Activated naive CD4-positive, alpha-beta T cell treated with anti-CD3 and anti-CD28 coated beads for 36 hours (primary cell): ENCODE data around the gene INF2. TPM values are rescaled to one million over a fixed set of nuclear protein-coding genes. Genes with fewer than 3 reads are reported as not detected.

Experiments used
- CTCF ChIA-PET: fragments of 350-600 bp; sonication (Branson Sonifier 250); formaldehyde crosslinking; loops from one replicate; lab custom pipeline; 2021; ENCODE audit warnings: antibody characterized with exemption; lab: Charles Lee
- DNase-seq: peaks from one replicate; pipeline ENCODE4 v3.0.0-alpha.2; 2020
- H3K27ac Mint-ChIP-seq: one replicate; pipeline ENCODE4 v1.8.0; 2021; ENCODE audit warnings: mild to moderate bottlenecking, mixed read lengths
- H3K27me3 Mint-ChIP-seq: one replicate; pipeline ENCODE4 v1.8.0; 2021; ENCODE audit warnings: low read depth, mixed read lengths
- H3K36me3 Mint-ChIP-seq: one replicate; pipeline ENCODE4 v1.8.0; 2021; ENCODE audit warnings: low read depth, mixed read lengths
- H3K4me1 Mint-ChIP-seq: one replicate; pipeline ENCODE4 v1.8.0; 2021; ENCODE audit warnings: low read depth, mixed read lengths
- H3K4me3 Mint-ChIP-seq: one replicate; pipeline ENCODE4 v1.8.0; 2021; ENCODE audit warnings: mild to moderate bottlenecking, moderate library complexity, mixed read lengths
- H3K9me3 Mint-ChIP-seq: one replicate; pipeline ENCODE4 v1.8.0; 2021; ENCODE audit warnings: mixed read lengths
- intact Hi-C: fragments of 100-400 bp; cut with micrococcal nuclease; formaldehyde crosslinking; loops from one replicate; pipeline ENCODE4 v1.15.1; 2023
- total RNA-seq, 2 experiments: library from RNA; stranded (reverse); gene quantifications; one replicate each; pipeline ENCODE4 v1.2.3, GENCODE V29; 2021

INF2 gene
- total RNA-seq, 2 experiments from 2014 or later: 50.7 to 50.9 TPM

DNA sequence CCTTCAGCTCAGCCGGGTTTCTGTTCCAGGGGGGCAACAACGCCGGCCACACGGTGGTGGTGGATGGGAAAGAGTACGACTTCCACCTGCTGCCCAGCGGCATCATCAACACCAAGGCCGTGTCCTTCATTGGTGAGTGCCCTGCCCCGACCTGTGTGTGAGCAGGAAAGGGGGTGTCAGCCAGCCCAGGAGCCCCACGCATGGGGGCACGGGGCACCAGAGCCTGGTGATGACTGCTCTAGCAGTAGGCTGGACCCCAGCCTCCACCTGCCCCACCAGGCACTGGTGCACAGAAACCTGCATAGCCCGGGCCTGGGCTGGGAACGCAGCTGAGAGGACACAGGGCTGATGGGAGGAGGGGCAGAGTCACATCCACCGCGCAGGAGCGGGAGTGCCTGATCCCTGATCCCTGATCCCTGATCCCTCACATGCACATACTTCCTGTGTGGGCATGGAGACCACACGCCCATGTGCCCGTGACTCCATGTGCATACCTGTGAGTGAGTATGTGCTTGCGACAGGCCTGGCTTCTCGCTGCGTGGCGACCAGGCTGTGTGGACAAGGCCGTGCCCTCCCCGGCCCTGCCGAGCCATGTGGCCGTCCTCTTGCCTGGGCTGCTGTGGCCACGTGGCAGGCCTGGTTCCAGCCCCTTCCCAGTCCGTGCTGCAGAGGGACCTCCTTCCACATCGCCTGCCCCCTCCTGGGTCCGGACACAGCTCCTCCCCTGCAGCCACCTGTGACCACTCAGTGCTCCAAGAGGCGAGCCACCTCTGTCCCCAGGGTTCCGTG lies 45.8 kb downstream of the INF2 start:
- Mint-ChIP-seq H3K9me3 (no peaks in the 10 kb centered on the region), H3K4me1 (no peaks in the 10 kb centered on the region), H3K36me3 (no peaks in the 10 kb centered on the region), H3K4me3 (no peak overlapping the region), H3K27me3 (no peaks in the 10 kb centered on the region), H3K27ac (no peak overlapping the region)
- intact Hi-C loops: no loop called here
- no peak for DNase-seq
- CTCF ChIA-PET: no interaction called here

DNA sequence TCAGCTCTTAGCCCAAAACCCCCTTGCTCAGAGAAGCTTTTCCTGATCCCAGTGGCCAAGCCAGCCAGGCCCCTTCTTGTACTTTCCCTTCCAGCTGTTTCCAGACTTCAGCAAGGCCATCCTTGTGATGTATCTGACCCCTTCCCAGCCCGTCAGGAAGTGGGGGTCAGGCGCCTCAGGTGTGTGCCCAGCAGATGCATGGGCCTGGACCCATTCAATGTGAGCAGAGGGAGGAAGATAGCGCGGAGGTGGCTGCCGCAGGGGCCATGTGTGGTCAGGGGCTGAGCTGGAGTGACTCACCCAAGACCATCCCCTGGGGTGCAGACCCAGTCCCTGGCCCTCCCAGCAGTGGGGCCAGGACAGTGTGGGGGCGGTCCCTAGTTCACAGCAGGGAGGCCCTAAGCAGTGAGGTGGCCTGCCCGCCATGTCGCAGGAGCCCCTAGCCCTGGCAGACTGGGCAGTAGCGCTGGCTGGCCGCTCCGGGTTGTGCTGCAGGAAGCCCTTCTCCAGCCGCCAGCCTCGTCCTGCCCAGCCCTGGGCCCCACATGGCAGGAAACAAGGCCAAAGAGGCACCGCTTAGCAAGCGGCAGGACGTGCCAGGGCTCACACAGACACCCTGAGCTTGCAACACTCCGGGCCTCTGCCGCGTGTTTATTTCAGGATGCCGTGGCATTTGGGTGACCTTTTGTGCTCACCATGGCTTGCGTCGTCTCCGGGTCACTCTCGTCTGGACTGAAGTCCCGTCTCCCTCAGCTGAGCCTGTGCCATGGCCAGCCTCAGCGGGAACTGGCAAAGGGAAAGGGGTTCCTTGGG lies 46.6 kb downstream of the INF2 start:
- DNase-seq: no peak
- Mint-ChIP-seq H3K9me3 (no peaks in the 10 kb centered on the region), H3K4me1 (no peaks in the 10 kb centered on the region), H3K36me3 (no peaks in the 10 kb centered on the region), H3K4me3 (no peak overlapping the region), H3K27ac (no peak overlapping the region), H3K27me3 (no peaks in the 10 kb centered on the region)
- CTCF ChIA-PET: no interaction called here
- intact Hi-C loops: no loop called here

- H3K9me3 Mint-ChIP-seq: no peaks in the 10 kb centered on the region
- DNase-seq: no peak
- CTCF ChIA-PET: no interaction called here
- no peaks in the 10 kb centered on the region for H3K36me3 Mint-ChIP-seq
- H3K27ac Mint-ChIP-seq: no peak overlapping the region
- no peak overlapping the region for H3K4me3 Mint-ChIP-seq
- H3K4me1 Mint-ChIP-seq: no peaks in the 10 kb centered on the region
- no peaks in the 10 kb centered on the region for H3K27me3 Mint-ChIP-seq
- intact Hi-C loops: no loop called here
Observed at GRCh38 chr14:104738375-104739019, 49.1 kb downstream of the INF2 start.

DNA sequence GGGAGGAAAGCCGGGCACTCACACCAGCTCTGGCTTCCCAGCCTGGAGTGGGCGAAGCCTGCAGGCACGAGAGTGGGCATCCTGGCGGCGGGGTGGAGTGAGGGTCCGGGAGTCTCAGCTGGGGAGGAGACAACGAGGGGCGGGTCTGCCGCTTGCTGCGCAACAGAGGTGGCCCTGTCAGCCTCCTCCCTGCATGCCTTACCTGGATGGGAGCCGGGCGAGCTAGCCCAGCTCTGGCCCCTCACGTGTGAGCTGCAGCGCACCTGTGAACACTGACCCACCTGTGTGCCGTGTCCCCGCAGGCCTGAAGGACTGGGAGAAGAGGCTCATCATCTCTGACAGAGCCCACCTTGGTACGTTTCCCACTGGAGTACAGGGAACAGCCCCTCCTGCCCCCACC lies 49.6 kb downstream of the INF2 start:
- no peaks in the 10 kb centered on the region for H3K9me3 Mint-ChIP-seq
- H3K4me3 Mint-ChIP-seq: no peak overlapping the region
- intact Hi-C loops: no loop called here
- H3K27ac Mint-ChIP-seq: no peak overlapping the region
- no peak for DNase-seq
- CTCF ChIA-PET: no interaction called here
- no peaks in the 10 kb centered on the region for H3K4me1 Mint-ChIP-seq
- H3K27me3 Mint-ChIP-seq: no peaks in the 10 kb centered on the region
- no peaks in the 10 kb centered on the region for H3K36me3 Mint-ChIP-seq

GRCh38 chr14:104739546-104740516 lies 50.4 kb downstream of the INF2 start:
- no peak overlapping the region for H3K4me3 Mint-ChIP-seq
- H3K27me3 Mint-ChIP-seq: no peaks in the 10 kb centered on the region
- CTCF ChIA-PET: no interaction called here
- no peak for DNase-seq
- no peaks in the 10 kb centered on the region for H3K4me1 Mint-ChIP-seq
- no peaks in the 10 kb centered on the region for H3K9me3 Mint-ChIP-seq
- H3K36me3 Mint-ChIP-seq: no peaks in the 10 kb centered on the region
- no peak overlapping the region for H3K27ac Mint-ChIP-seq
- intact Hi-C loops: no loop called here

GRCh38 chr14:104741108-104741802 lies 51.8 kb downstream of the INF2 start:
- Mint-ChIP-seq H3K4me3 (no peak overlapping the region), H3K27ac (no peak overlapping the region), H3K9me3 (no peaks in the 10 kb centered on the region), H3K4me1 (no peaks in the 10 kb centered on the region), H3K27me3 (no peaks in the 10 kb centered on the region), H3K36me3 (no peaks in the 10 kb centered on the region)
- intact Hi-C loops: no loop called here
- CTCF ChIA-PET: no interaction called here
- DNase-seq: no peak

DNA sequence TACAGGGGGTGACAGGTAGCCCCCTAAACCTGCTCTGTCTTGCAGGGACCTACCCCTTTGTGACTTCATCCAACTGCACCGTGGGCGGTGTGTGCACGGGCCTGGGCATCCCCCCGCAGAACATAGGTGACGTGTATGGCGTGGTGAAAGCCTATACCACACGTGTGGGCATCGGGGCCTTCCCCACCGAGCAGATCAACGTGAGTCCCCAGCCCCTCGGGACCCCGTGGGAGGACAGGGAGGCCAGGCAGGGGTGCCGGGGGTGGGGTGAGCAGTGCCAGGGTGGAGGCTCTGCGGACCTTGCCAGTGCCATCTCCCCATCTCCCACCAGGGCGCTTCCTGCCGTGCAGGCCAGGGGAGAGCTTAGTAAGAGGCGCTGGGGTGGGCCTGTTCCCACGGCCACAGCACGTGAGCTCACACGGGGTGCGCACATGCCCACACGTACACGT lies 52.4 kb downstream of the INF2 start:
- no peak for DNase-seq
- CTCF ChIA-PET: interaction anchor here (0.5 kb wide), 1 partner anchor 24 kb away, joined by 4 read pairs; no protein-coding TSS in a partner anchor
- intact Hi-C loops: no loop called here
- Mint-ChIP-seq H3K27me3 (no peaks in the 10 kb centered on the region), H3K4me1 (no peaks in the 10 kb centered on the region), H3K4me3 (no peak overlapping the region), H3K27ac (no peak overlapping the region), H3K9me3 (no peaks in the 10 kb centered on the region), H3K36me3 (no peaks in the 10 kb centered on the region)

- no peak for DNase-seq
- Mint-ChIP-seq H3K27ac (no peak overlapping the region), H3K27me3 (no peaks in the 10 kb centered on the region), H3K9me3 (no peaks in the 10 kb centered on the region), H3K4me1 (no peaks in the 10 kb centered on the region), H3K4me3 (no peak overlapping the region), H3K36me3 (no peaks in the 10 kb centered on the region)
- CTCF ChIA-PET: interaction anchor here (0.5 to 0.6 kb wide), 2 partner anchors 22 to 23 kb away, joined by 3 to 4 read pairs; no protein-coding TSS in a partner anchor
- intact Hi-C loops: no loop called here
Observed at GRCh38 chr14:104742586-104743455, 53.4 kb downstream of the INF2 start.

GRCh38 chr14:104743461-104744380 lies 54.3 kb downstream of the INF2 start:
- Mint-ChIP-seq H3K9me3 (no peaks in the 10 kb centered on the region), H3K36me3 (no peaks in the 10 kb centered on the region), H3K27ac (no peak overlapping the region), H3K27me3 (no peaks in the 10 kb centered on the region), H3K4me3 (no peak overlapping the region), H3K4me1 (no peaks in the 10 kb centered on the region)
- no peak for DNase-seq
- CTCF ChIA-PET: interaction anchor here (0.6 to 1.0 kb wide), 2 partner anchors 9 to 21 kb away, joined by 3 read pairs; partner anchors contain the start of gene SIVA1
- intact Hi-C loops: no loop called here

- intact Hi-C loops: no loop called here
- no peak for DNase-seq
- Mint-ChIP-seq H3K27ac (no peak overlapping the region), H3K36me3 (no peaks in the 10 kb centered on the region), H3K27me3 (no peaks in the 10 kb centered on the region), H3K9me3 (no peaks in the 10 kb centered on the region), H3K4me1 (no peaks in the 10 kb centered on the region), H3K4me3 (no peak overlapping the region)
- CTCF ChIA-PET: interaction anchor here (1.0 kb wide), 1 partner anchor 9 kb away, joined by 3 read pairs; the partner anchor contains the start of gene SIVA1
Observed at GRCh38 chr14:104744484-104744883, 55.1 kb downstream of the INF2 start.
